Measurements from ENCODE around the gene RNF151. TPM values are rescaled to one million over a fixed set of nuclear protein-coding genes. Genes with fewer than 3 reads are reported as not detected.

RNF151 gene
- total RNA-seq, 1 donor: not detected

- Histone ChIP-seq H3K27me3 (ENCODE audit: insufficient read depth, low read length) (peaks cover 30% of the 10 kb centered on the region), H3K4me3 (ENCODE audit: low read length) (no peak overlapping the region), H3K4me1 (ENCODE audit: insufficient read depth, low read length) (peaks cover 11% of the 10 kb centered on the region), H3K9me3 (ENCODE audit: low read depth, low read length) (no peaks in the 10 kb centered on the region)
Measured at GRCh38 chr16:1976951-1977874, 10.6 kb downstream of the RNF151 start.

GRCh38 chr16:1977875-1978268, 11.2 kb downstream of the RNF151 start:
- Histone ChIP-seq H3K27me3 (ENCODE audit: insufficient read depth, low read length) (peaks cover 36% of the 10 kb centered on the region), H3K4me3 (ENCODE audit: low read length) (no peak overlapping the region), H3K9me3 (ENCODE audit: low read depth, low read length) (no peaks in the 10 kb centered on the region), H3K4me1 (ENCODE audit: insufficient read depth, low read length) (peaks cover 5% of the 10 kb centered on the region)

- Histone ChIP-seq H3K27me3 (ENCODE audit: insufficient read depth, low read length) (peaks cover 39% of the 10 kb centered on the region), H3K4me3 (ENCODE audit: low read length) (no peak overlapping the region), H3K4me1 (ENCODE audit: insufficient read depth, low read length) (peaks cover 8% of the 10 kb centered on the region), H3K9me3 (ENCODE audit: low read depth, low read length) (no peaks in the 10 kb centered on the region)
Measured at GRCh38 chr16:1978476-1979120, 11.9 kb downstream of the RNF151 start.

- Histone ChIP-seq H3K9me3 (ENCODE audit: low read depth, low read length) (no peaks in the 10 kb centered on the region), H3K27me3 (ENCODE audit: insufficient read depth, low read length) (peaks cover 39% of the 10 kb centered on the region), H3K4me3 (ENCODE audit: low read length) (no peak overlapping the region), H3K4me1 (ENCODE audit: insufficient read depth, low read length) (peaks cover 10% of the 10 kb centered on the region)
Measured at GRCh38 chr16:1979271-1980029, 12.8 kb downstream of the RNF151 start.

DNA sequence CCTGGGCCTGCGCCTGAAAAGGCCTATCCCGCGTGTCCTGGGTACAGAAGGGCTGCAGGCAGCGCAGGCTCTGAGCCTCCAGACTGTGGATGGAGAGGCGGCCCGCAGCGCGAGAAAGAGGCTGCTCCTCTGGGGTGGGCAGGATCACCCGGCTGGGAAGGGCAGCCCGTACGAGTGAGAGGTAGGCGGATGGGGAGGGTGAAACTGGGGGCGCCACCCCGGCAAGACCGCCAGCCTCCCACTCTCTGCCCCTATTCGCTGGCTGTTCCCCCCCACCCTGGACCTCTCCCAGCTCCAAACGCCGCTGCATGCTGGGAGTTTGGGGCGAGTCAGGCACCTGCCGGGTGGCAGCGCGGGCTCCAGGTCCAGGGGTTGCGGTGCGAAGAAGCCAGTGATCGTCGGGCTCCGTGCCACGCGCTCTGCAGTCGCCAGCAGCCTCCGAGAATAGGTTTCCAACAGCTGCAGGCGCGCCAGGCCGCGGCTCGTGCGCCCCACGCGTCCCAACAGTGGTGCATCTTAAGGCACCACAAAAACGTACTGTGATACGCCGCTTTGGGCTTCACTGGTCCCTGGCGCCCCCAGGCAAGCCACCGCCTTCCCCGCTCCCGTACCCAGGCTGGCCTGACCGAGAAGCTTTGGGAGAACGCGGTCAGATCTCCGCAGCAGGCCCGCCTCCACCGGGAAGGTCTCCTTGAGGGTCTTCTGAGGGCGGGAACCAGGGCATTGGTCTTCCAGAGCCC, 13.5 kb downstream of the RNF151 start:
- H3K9me3 ChIP-seq (ENCODE audit: low read depth, low read length): no peaks in the 10 kb centered on the region
- no peak overlapping the region for H3K4me3 ChIP-seq (ENCODE audit: low read length)
- peaks cover 39% of the 10 kb centered on the region for H3K27me3 ChIP-seq (ENCODE audit: insufficient read depth, low read length)
- peaks cover 17% of the 10 kb centered on the region for H3K4me1 ChIP-seq (ENCODE audit: insufficient read depth, low read length)

DNA sequence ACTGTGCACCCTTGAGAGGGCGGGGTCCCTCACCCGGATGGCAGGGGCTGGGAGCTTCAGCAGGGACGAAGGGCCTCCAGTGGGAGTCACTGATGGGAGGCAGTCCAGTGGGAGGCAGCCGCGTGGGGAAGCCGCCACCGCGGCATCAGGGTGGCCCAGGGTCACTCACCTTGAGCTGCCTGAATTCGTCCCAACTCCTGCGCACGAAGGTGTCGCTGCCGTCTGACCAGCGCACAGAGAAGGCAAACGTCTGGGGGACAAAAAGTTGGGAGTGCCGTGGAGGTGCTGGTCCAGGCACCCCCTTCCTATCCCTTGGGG, 14.1 kb downstream of the RNF151 start:
- H3K9me3 ChIP-seq (ENCODE audit: low read depth, low read length): no peaks in the 10 kb centered on the region
- peaks cover 39% of the 10 kb centered on the region for H3K27me3 ChIP-seq (ENCODE audit: insufficient read depth, low read length)
- peaks cover 21% of the 10 kb centered on the region for H3K4me1 ChIP-seq (ENCODE audit: insufficient read depth, low read length)
- H3K4me3 ChIP-seq (ENCODE audit: low read length): no peak overlapping the region

- Histone ChIP-seq H3K4me1 (ENCODE audit: insufficient read depth, low read length) (peaks cover 21% of the 10 kb centered on the region), H3K27me3 (ENCODE audit: insufficient read depth, low read length) (peaks cover 39% of the 10 kb centered on the region), H3K9me3 (ENCODE audit: low read depth, low read length) (no peaks in the 10 kb centered on the region), H3K4me3 (ENCODE audit: low read length) (no peak within 1 kb of the TSS)
Measured at GRCh38 chr16:1981398-1981836, 14.8 kb downstream of the RNF151 start, which contains the start of gene NOXO1. Gene NOXO1 (minus strand): TSS chr16:1981469. CDS start chr16:1981179, 290 bp downstream.

DNA sequence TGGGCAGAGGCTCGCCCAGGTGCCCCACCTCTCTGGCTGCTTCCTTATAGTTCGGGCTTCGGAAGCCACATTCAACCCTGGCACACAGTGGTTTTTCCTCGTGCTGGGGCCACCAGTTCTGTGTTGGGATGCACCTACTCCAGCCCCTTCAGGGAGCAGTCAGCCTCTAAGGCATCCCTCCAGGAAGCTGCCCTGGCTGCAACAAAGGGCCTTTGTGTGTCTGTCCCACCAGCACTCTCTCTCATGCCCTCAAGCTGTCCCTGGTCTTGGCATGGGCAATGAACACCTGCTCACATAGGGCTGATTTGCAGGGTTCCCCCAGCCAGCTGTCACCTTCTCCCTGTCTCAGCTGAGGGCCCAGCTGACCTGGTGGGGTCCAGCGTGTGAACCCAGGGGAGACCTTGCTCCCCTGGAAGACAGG, 15.4 kb downstream of the RNF151 start:
- Histone ChIP-seq H3K4me3 (ENCODE audit: low read length) (no peak overlapping the region), H3K4me1 (ENCODE audit: insufficient read depth, low read length) (peaks cover 21% of the 10 kb centered on the region), H3K27me3 (ENCODE audit: insufficient read depth, low read length) (peaks cover 39% of the 10 kb centered on the region), H3K9me3 (ENCODE audit: low read depth, low read length) (no peaks in the 10 kb centered on the region)

- peaks cover 39% of the 10 kb centered on the region for H3K27me3 ChIP-seq (ENCODE audit: insufficient read depth, low read length)
- no peaks in the 10 kb centered on the region for H3K9me3 ChIP-seq (ENCODE audit: low read depth, low read length)
- H3K4me3 ChIP-seq (ENCODE audit: low read length): peak overlapping the region; percentile 56
- peaks cover 21% of the 10 kb centered on the region for H3K4me1 ChIP-seq (ENCODE audit: insufficient read depth, low read length)
Measured at GRCh38 chr16:1982991-1983543, 16.4 kb downstream of the RNF151 start.

GRCh38 chr16:1983544-1984346, 17.1 kb downstream of the RNF151 start, which contains the start of gene GFER:
Gene GFER (plus strand): TSS chr16:1984193. CDS start chr16:1984219, 26 bp downstream.
- H3K9me3 ChIP-seq (ENCODE audit: low read depth, low read length): no peaks in the 10 kb centered on the region
- H3K4me3 ChIP-seq (ENCODE audit: low read length): peak within 1 kb of the TSS; percentile 56
- H3K27me3 ChIP-seq (ENCODE audit: insufficient read depth, low read length): peaks cover 42% of the 10 kb centered on the region
- H3K4me1 ChIP-seq (ENCODE audit: insufficient read depth, low read length): peaks cover 21% of the 10 kb centered on the region

GRCh38 chr16:1984347-1985225, 17.9 kb downstream of the RNF151 start:
- peak overlapping the region; percentile 56 for H3K4me3 ChIP-seq (ENCODE audit: low read length)
- no peaks in the 10 kb centered on the region for H3K9me3 ChIP-seq (ENCODE audit: low read depth, low read length)
- peaks cover 47% of the 10 kb centered on the region for H3K27me3 ChIP-seq (ENCODE audit: insufficient read depth, low read length)
- H3K4me1 ChIP-seq (ENCODE audit: insufficient read depth, low read length): peaks cover 24% of the 10 kb centered on the region

DNA sequence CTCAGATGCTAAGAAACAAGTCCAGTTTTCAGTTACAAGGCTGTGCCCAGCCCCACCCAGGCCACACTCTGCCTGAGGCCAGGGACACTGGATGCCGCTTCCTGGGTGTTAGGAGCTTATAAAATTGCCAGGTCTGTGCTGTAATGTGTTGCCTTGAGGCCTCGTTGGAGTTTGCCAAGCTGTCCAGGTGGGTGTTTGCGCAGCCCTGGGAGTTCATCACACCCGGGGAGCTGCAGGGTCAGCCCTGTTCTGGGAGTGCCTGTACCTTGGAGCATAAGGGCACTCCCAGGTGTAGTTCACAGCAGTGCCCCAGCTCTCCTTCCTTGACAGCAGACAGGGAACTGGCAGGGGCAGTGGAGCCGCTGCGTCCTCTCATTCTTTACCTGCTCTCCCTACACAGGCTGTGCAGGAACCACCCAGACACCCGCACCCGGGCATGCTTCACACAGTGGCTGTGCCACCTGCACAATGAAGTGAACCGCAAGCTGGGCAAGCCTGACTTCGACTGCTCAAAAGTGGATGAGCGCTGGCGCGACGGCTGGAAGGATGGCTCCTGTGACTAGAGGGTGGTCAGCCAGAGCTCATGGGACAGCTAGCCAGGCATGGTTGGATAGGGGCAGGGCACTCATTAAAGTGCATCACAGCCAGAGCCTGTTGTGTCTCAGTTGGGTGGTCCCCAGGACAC, 19.0 kb downstream of the RNF151 start:
- H3K4me3 ChIP-seq (ENCODE audit: low read length): no peak overlapping the region
- no peaks in the 10 kb centered on the region for H3K9me3 ChIP-seq (ENCODE audit: low read depth, low read length)
- peaks cover 40% of the 10 kb centered on the region for H3K27me3 ChIP-seq (ENCODE audit: insufficient read depth, low read length)
- H3K4me1 ChIP-seq (ENCODE audit: insufficient read depth, low read length): peaks cover 29% of the 10 kb centered on the region

Measured in mononuclear cell (primary cell).